ENCODE results near the gene SAFB. TPM values are rescaled to one million over a fixed set of nuclear protein-coding genes. Genes with fewer than 3 reads are reported as not detected.

The SAFB gene
- total RNA-seq, 1 experiment from 2014 or later = 135 TPM

DNA sequence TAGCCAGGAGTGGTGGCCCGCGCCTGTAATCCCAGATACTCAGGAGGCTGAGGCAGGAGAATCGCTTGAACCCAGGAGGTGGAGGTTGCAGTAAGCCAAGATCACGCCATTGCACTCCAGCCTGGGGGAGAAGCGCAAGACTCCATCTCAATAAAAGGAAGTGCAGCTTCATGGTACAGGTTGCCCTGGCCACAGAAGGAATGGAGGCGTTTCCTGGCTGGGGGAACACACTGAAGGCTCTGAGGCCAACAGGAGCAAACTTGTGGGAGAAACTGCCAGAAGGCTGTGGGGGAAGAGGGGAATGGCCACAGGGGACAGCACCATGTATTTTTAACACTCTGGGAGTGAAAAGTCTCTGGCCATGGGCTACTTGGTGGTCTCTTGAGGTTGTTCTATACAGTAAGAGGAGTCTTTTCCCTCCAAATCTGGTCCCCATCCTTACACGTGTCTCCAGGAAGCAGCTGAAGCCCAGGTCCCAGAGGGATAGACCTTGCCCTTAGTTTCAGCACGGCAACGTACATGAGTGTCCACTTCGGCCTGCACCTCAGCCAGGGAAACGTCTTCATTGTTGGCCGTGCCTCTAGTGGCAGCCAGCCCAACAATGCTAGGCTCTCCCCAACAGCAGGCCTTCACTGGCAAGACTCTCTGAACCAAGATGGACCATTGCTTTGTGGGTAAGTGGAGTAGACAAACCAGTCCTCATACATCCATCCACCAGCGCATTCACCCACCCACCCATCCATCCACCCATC, 50.0 kb downstream of the SAFB start:
- TF ChIP-seq, protein P1, sequence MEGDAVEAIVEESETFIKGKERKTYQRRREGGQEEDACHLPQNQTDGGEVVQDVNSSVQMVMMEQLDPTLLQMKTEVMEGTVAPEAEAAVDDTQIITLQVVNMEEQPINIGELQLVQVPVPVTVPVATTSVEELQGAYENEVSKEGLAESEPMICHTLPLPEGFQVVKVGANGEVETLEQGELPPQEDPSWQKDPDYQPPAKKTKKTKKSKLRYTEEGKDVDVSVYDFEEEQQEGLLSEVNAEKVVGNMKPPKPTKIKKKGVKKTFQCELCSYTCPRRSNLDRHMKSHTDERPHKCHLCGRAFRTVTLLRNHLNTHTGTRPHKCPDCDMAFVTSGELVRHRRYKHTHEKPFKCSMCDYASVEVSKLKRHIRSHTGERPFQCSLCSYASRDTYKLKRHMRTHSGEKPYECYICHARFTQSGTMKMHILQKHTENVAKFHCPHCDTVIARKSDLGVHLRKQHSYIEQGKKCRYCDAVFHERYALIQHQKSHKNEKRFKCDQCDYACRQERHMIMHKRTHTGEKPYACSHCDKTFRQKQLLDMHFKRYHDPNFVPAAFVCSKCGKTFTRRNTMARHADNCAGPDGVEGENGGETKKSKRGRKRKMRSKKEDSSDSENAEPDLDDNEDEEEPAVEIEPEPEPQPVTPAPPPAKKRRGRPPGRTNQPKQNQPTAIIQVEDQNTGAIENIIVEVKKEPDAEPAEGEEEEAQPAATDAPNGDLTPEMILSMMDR (IDR thresholded peaks at IDR 0.05; ENCODE audit: unreplicated experiment) = no peak
- Mint-ChIP-seq H3K36me3 (ENCODE audit: insufficient read depth, unreplicated experiment) (peaks cover 38% of the 10 kb centered on the region), H3K4me3 (ENCODE audit: unreplicated experiment) (no peak overlapping the region), H3K27me3 (ENCODE audit: insufficient read depth, unreplicated experiment) (no peaks in the 10 kb centered on the region), H3K27ac (ENCODE audit: low read depth, unreplicated experiment) (no peak overlapping the region), H3K9me3 (ENCODE audit: unreplicated experiment) (no peaks in the 10 kb centered on the region), H3K4me1 (ENCODE audit: insufficient read depth, unreplicated experiment) (peaks cover 10% of the 10 kb centered on the region)
- DNase-seq (ENCODE audit: unreplicated experiment) = no peak
- BruUV-seq (replicated peaks) = no TSS peak
- ChIA-PET POLR2A (interaction anchor here (1.0 kb wide), 1 partner anchor 17 kb away, joined by 3 read pairs; no protein-coding TSS in a partner anchor), CTCF (no interaction called here)
- intact Hi-C loops (cut with micrococcal nuclease) = no loop called here

DNA sequence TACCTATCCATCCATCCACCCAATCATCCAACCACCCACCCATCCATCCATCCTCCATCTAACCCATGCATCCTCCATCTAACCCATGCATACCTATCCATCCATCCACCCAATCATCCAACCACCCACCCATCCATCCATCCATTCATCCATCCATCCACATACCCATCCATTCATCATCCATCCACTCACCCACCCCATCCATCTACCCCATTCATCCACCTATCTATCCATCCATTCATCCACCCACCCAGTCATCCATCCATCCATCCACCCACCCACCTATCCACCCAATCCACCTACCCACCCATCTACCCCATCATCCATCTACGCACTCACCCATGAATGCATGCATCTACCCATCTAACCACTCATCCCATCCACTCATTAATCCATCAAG, 50.9 kb downstream of the SAFB start:
- Mint-ChIP-seq H3K36me3 (ENCODE audit: insufficient read depth, unreplicated experiment) (peaks cover 29% of the 10 kb centered on the region), H3K4me3 (ENCODE audit: unreplicated experiment) (no peak overlapping the region), H3K27ac (ENCODE audit: low read depth, unreplicated experiment) (no peak overlapping the region), H3K27me3 (ENCODE audit: insufficient read depth, unreplicated experiment) (no peaks in the 10 kb centered on the region), H3K9me3 (ENCODE audit: unreplicated experiment) (no peaks in the 10 kb centered on the region), H3K4me1 (ENCODE audit: insufficient read depth, unreplicated experiment) (peaks cover 10% of the 10 kb centered on the region)
- TF ChIP-seq, protein P1 (IDR thresholded peaks at IDR 0.05; ENCODE audit: unreplicated experiment) = no peak
- ChIA-PET POLR2A (interaction anchor here (0.8 kb wide), 1 partner anchor 16 kb away, joined by 4 read pairs; the partner anchor contains the start of gene RPL36), CTCF (no interaction called here)
- intact Hi-C loops (cut with micrococcal nuclease) = no loop called here
- DNase-seq (ENCODE audit: unreplicated experiment) = no peak
- no TSS peak for BruUV-seq (replicated peaks)

DNA sequence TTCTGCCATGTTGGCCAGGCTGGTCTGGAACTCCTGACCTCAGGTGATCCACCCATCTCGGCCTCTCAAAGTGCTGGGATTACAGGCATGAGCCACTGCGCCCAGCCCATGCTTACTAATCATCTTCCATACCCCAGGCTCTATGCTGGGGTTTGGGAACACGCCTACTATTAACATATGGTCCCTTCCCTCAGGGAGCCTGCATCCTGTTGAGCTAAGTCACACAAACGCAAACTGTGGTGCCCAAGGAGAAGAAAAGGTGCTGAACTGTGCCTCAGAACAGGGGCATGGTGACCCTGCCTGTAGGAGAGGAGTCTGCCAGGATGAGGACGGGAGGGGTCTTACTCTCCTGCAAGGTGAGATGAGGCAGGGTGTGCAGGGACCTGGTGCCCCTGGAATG, 51.8 kb downstream of the SAFB start:
- H3K4me1 Mint-ChIP-seq (ENCODE audit: insufficient read depth, unreplicated experiment) = peaks cover 15% of the 10 kb centered on the region
- ChIA-PET POLR2A (interaction anchor here (0.8 to 1.9 kb wide), 3 partner anchors 9 to 32 kb away, joined by 3 to 8 read pairs (median 4); partner anchors contain the start of gene RPL36), CTCF (no interaction called here)
- no peak overlapping the region for H3K27ac Mint-ChIP-seq (ENCODE audit: low read depth, unreplicated experiment)
- DNase-seq (ENCODE audit: unreplicated experiment) = no peak
- TF ChIP-seq, protein P1 (IDR thresholded peaks at IDR 0.05; ENCODE audit: unreplicated experiment) = no peak
- no peaks in the 10 kb centered on the region for H3K9me3 Mint-ChIP-seq (ENCODE audit: unreplicated experiment)
- intact Hi-C loops (cut with micrococcal nuclease) = no loop called here
- no peaks in the 10 kb centered on the region for H3K27me3 Mint-ChIP-seq (ENCODE audit: insufficient read depth, unreplicated experiment)
- H3K4me3 Mint-ChIP-seq (ENCODE audit: unreplicated experiment) = no peak overlapping the region
- peaks cover 20% of the 10 kb centered on the region for H3K36me3 Mint-ChIP-seq (ENCODE audit: insufficient read depth, unreplicated experiment)
- no TSS peak for BruUV-seq (replicated peaks)

DNA sequence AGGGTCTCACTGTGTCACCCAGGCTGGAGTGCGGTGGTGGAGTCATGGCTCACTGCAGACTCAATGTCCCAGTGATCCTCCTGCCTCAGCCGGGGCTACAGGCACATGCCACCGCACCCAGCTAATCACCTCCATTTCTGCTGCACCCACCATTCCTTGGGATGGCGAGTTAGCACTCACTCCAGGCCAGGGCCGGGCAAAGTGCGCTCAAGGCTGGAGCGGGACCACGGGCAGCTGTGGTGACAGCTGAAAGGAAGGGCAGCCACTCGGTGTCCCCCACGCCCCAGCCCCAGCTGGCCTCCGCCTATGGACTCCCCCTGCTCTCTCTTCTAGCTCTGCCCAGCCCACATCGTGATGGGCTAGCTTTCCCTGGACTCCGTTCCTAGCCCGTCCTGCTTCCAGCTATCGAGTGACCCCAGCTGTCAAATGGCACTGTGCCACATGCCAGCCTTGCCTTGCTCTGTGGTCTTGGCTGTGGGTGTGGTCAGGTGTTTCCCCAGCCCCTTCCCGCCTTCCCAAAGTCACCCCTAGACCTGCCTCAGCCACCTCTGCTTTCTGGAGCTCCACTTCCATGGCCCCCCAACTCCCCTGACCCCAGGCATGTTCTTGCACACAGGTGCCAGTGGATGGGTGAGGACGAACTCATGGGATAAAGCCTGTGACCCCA, 53.4 kb downstream of the SAFB start:
- intact Hi-C loops (cut with micrococcal nuclease) = no loop called here
- H3K27ac Mint-ChIP-seq (ENCODE audit: low read depth, unreplicated experiment) = no peak overlapping the region
- peaks cover 4% of the 10 kb centered on the region for H3K36me3 Mint-ChIP-seq (ENCODE audit: insufficient read depth, unreplicated experiment)
- no peaks in the 10 kb centered on the region for H3K9me3 Mint-ChIP-seq (ENCODE audit: unreplicated experiment)
- peaks cover 17% of the 10 kb centered on the region for H3K4me1 Mint-ChIP-seq (ENCODE audit: insufficient read depth, unreplicated experiment)
- TF ChIP-seq, protein P1 (IDR thresholded peaks at IDR 0.05; ENCODE audit: unreplicated experiment) = no peak
- no peak for DNase-seq (ENCODE audit: unreplicated experiment)
- no peak overlapping the region for H3K4me3 Mint-ChIP-seq (ENCODE audit: unreplicated experiment)
- ChIA-PET POLR2A (interaction anchor here (0.7 to 2.1 kb wide), 4 partner anchors 11 to 1297 kb away, joined by 3 to 8 read pairs (median 4); partner anchors contain the start of genes RPL36, SAFB and SAFB2), CTCF (interaction anchor here (0.5 to 2.4 kb wide), 3 partner anchors 11 to 78 kb away, joined by 3 to 8 read pairs (median 3); no protein-coding TSS in a partner anchor)
- BruUV-seq (replicated peaks) = no TSS peak
- no peaks in the 10 kb centered on the region for H3K27me3 Mint-ChIP-seq (ENCODE audit: insufficient read depth, unreplicated experiment)

Measured in MCF 10A (cell line).